OCI-LY3 (cell line): ENCODE data around the gene DNAJB14.

Source experiments
- H2AFZ ChIP-seq: fragments of 200-600, 300-600 bp; shearing (Covaris generic); 2 replicates; pipeline ENCODE4 v1.6.0; 2014; ENCODE audit warnings: antibody characterized with exemption, low read depth, low read length
- H3K27ac ChIP-seq: fragments of 200-600, 300-600 bp; sonication (generic); 2 replicates; pipeline ENCODE4 v1.5.1; 2014; ENCODE audit warnings: mild to moderate bottlenecking, low read length, moderate library complexity, mixed read lengths
- H3K27me3 ChIP-seq: fragments of 200-600, 300-600 bp; sonication (generic); 2 replicates; pipeline ENCODE4 v1.6.1; 2014; ENCODE audit warnings: low read depth, low read length, mixed read lengths
- H3K36me3 ChIP-seq: fragments of 200-600, 300-600 bp; sonication (generic); replicated peaks from 2 replicates; pipeline ENCODE3; 2014; ENCODE audit warnings: low read depth, low read length, mixed read lengths
- H3K4me1 ChIP-seq: fragments of 300-600, 200-600 bp; sonication (generic); 2 replicates; pipeline ENCODE4 v1.6.1; 2014; ENCODE audit warnings: low read length, mixed read lengths
- H3K4me2 ChIP-seq: fragments of 200-600, 300-600 bp; sonication (generic); 2 replicates; pipeline ENCODE4 v1.6.1; 2014; ENCODE audit warnings: low read length, mixed read lengths
- H3K4me3 ChIP-seq: fragments of 300-600, 200-600 bp; sonication (generic); 2 replicates; pipeline ENCODE4 v1.5.1; 2014; ENCODE audit warnings: antibody characterized with exemption, mild to moderate bottlenecking, low read length, moderate library complexity
- H3K79me2 ChIP-seq: fragments of 300-600, 200-600 bp; shearing (Covaris generic); 2 replicates; pipeline ENCODE4 v1.6.1; 2014; ENCODE audit warnings: mild to moderate bottlenecking, low read length, mixed read lengths
- H3K9ac ChIP-seq: fragments of 300-600, 200-600 bp; shearing (Covaris generic); 2 replicates; pipeline ENCODE4 v1.6.0; 2014; ENCODE audit warnings: mild to moderate bottlenecking, low read length, moderate library complexity
- H3K9me3 ChIP-seq: fragments of 200-600, 300-600 bp; shearing (Covaris generic); 2 replicates; pipeline ENCODE4 v1.6.1; 2014; ENCODE audit warnings: low read length, mixed read lengths; ENCODE audit not compliant: insufficient read depth
- H4K20me1 ChIP-seq: fragments of 200-600, 300-600 bp; sonication (generic); 2 replicates; pipeline ENCODE4 v1.6.1; 2016; ENCODE audit warnings: low read length, mixed read lengths; ENCODE audit not compliant: insufficient read depth
- CTCF ChIP-seq: fragments of 200-600, 300-600 bp; sonication (generic); IDR thresholded peaks from 2 replicates; pipeline ENCODE4 v1.5.1; 2014; ENCODE audit warnings: antibody characterized with exemption, low read length, low read depth
- EZH2phosphoT487 ChIP-seq: fragments of 200-600 bp; shearing (Covaris generic); IDR thresholded peaks from 2 replicates; pipeline ENCODE4 v1.6.1; 2018; ENCODE audit warnings: antibody characterized with exemption, mixed run types, low read depth

DNAJB14 gene

GRCh38 chr4:99949034-99949998 lies 2.9 kb upstream of the DNAJB14 start:
- Histone ChIP-seq H4K20me1 (peaks cover 17% of the 10 kb centered on the region; the same call in 1 of the 2 replicates), H3K4me2 (peak overlapping the region; percentile 69), H3K9me3 (no peaks in the 10 kb centered on the region), H3K79me2 (peaks cover 57% of the 10 kb centered on the region), H3K9ac (peak overlapping the region; percentile 99), H3K27me3 (no peaks in the 10 kb centered on the region), H3K4me3 (peak overlapping the region; percentile 93), H3K4me1 (peaks cover 35% of the 10 kb centered on the region), H2AFZ (no peak overlapping the region), H3K27ac (peak overlapping the region; percentile 88), H3K36me3 (peaks cover 23% of the 10 kb centered on the region)
- peak; percentile 76 for TF ChIP-seq CTCF
- TF ChIP-seq EZH2phosphoT487, result no peak

DNA sequence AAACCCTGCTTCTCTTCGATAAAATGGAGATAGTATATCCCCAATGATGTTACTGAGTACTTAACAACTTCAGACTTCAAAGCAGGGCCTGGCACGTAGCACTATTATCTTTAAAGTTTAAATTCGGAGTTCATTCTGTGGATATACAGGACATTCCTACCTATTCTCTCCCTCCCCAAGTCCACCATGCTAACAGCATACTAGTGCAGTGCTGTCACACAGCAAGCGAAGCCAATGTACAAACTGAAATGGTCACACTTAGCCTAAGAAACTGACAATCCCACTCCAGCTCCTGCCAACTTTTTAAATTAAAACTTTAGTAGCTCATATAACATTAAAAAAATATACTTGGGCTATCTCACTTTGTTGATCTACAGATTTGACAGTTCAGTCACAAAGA lies 1.2 kb upstream of the DNAJB14 start:
- peak overlapping the region; percentile 93 for H3K9ac ChIP-seq
- H3K27ac ChIP-seq, result peak overlapping the region; percentile 82
- no peak overlapping the region for H2AFZ ChIP-seq
- TF ChIP-seq CTCF (no peak), EZH2phosphoT487 (no peak)
- peak overlapping the region; percentile 89 for H3K4me2 ChIP-seq
- H3K27me3 ChIP-seq, result no peaks in the 10 kb centered on the region
- H3K9me3 ChIP-seq, result no peaks in the 10 kb centered on the region
- peaks cover 74% of the 10 kb centered on the region for H3K79me2 ChIP-seq
- H3K36me3 ChIP-seq, result peaks cover 35% of the 10 kb centered on the region
- peaks cover 38% of the 10 kb centered on the region for H3K4me1 ChIP-seq
- peaks cover 17% of the 10 kb centered on the region for H4K20me1 ChIP-seq
- peak overlapping the region; percentile 93 for H3K4me3 ChIP-seq

DNA sequence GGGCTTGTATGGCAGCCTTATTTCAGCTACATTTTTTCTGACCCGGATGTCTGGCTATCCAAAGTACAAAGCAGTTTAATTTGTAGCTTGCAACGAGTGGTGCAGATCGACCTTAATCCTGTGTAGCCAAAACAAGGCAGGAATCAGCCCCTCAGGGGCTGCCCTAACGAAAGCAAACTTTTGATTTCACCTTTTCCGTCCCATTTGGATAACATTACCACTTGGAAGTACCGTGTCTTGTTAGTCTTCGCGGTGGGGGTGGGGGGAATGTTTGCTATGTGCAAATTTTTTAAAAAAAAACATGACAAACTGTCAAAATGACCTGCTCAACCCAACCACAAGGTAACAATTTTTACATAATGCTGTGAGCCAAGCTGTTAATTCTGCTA lies 766 bp upstream of the DNAJB14 start:
- H3K9me3 ChIP-seq, result no peaks in the 10 kb centered on the region
- H3K79me2 ChIP-seq, result peaks cover 78% of the 10 kb centered on the region
- TF ChIP-seq CTCF (no peak), EZH2phosphoT487 (no peak)
- peak overlapping the region; percentile 93 for H3K9ac ChIP-seq
- peaks cover 35% of the 10 kb centered on the region for H3K36me3 ChIP-seq
- H4K20me1 ChIP-seq, result peaks cover 17% of the 10 kb centered on the region
- no peaks in the 10 kb centered on the region for H3K27me3 ChIP-seq
- H3K4me2 ChIP-seq, result peak overlapping the region; percentile 89
- H3K27ac ChIP-seq, result peak overlapping the region; percentile 82
- peak overlapping the region; percentile 93 for H3K4me3 ChIP-seq
- H2AFZ ChIP-seq, result no peak overlapping the region
- peaks cover 38% of the 10 kb centered on the region for H3K4me1 ChIP-seq

GRCh38 chr4:99945718-99946355 lies 581 bp downstream of the DNAJB14 start:
- Histone ChIP-seq H4K20me1 (peaks cover 21% of the 10 kb centered on the region), H3K27ac (peak overlapping the region; percentile 82), H3K79me2 (peaks cover 85% of the 10 kb centered on the region), H3K36me3 (peaks cover 35% of the 10 kb centered on the region), H3K9me3 (no peaks in the 10 kb centered on the region), H3K4me2 (peak overlapping the region; percentile 98), H3K9ac (peak overlapping the region; percentile 93), H3K27me3 (no peaks in the 10 kb centered on the region), H3K4me3 (peak overlapping the region; percentile 93), H2AFZ (peak overlapping the region; percentile 65), H3K4me1 (peaks cover 33% of the 10 kb centered on the region)
- TF ChIP-seq EZH2phosphoT487, result no peak
- no peak for TF ChIP-seq CTCF
